A673 (cell line): ENCODE data around the gene LDB1. TPM values are rescaled to one million over a fixed set of nuclear protein-coding genes. Genes with fewer than 3 reads are reported as not detected.

Source experiments
- BruUV-seq: library from RNA; stranded (reverse); fragments of 400-500 nt; replicated peaks from 2 replicates; lab custom pipeline; 2021; lab: Mats Ljungman, UMichigan
- CTCF ChIA-PET: fragments of 300-600 bp; sonication (Branson Sonifier 250); formaldehyde crosslinking; loops from one replicate; lab custom pipeline; 2022; ENCODE audit warnings: antibody characterized with exemption; lab: Charles Lee
- POLR2A ChIA-PET: fragments of 300-600 bp; sonication (Branson Sonifier 250); formaldehyde crosslinking; loops from one replicate; lab custom pipeline; 2022; ENCODE audit warnings: antibody characterized with exemption; ENCODE audit not compliant: low non-redundant PET; lab: Charles Lee
- DNase-seq: peaks from one replicate; pipeline ENCODE4 v3.0.0-alpha.2; 2015; ENCODE audit warnings: low spot score
- H3K27ac ChIP-seq: fragments of 200-600 bp; sonication (generic); 2 replicates; pipeline ENCODE4 v1.5.1; 2016; ENCODE audit warnings: mixed run types, low read depth, mild to moderate bottlenecking, mixed read lengths, antibody characterized with exemption, low read length; ENCODE audit not compliant: poor library complexity, severe bottlenecking
- H3K27me3 ChIP-seq: fragments of 200-600 bp; sonication (generic); replicated peaks from 2 replicates; pipeline ENCODE4 v1.6.1; 2017; ENCODE audit warnings: mixed run types, low read depth, mild to moderate bottlenecking, mixed read lengths, antibody characterized with exemption, low read length; ENCODE audit not compliant: insufficient read depth, poor library complexity
- H3K36me3 ChIP-seq: fragments of 200-600 bp; sonication (generic); 2 replicates; pipeline ENCODE4 v1.6.1; 2016; ENCODE audit warnings: mixed run types, mild to moderate bottlenecking, mixed read lengths, antibody characterized with exemption, low read length; ENCODE audit not compliant: insufficient read depth, poor library complexity, severe bottlenecking
- H3K4me1 ChIP-seq: fragments of 200-600 bp; sonication (generic); 2 replicates; pipeline ENCODE4 v1.6.1; 2017; ENCODE audit warnings: mixed run types, mild to moderate bottlenecking, mixed read lengths, antibody characterized with exemption, low read length; ENCODE audit not compliant: insufficient read depth, poor library complexity, severe bottlenecking
- H3K4me3 ChIP-seq: fragments of 200-600 bp; sonication (generic); 2 replicates; pipeline ENCODE4 v1.5.1; 2016; ENCODE audit warnings: low read depth, mixed run types, mild to moderate bottlenecking, mixed read lengths, low read length; ENCODE audit not compliant: poor library complexity, severe bottlenecking
- H3K9me3 ChIP-seq: fragments of 200-600 bp; sonication (generic); 2 replicates; pipeline ENCODE4 v1.6.1; 2016; ENCODE audit warnings: mixed run types, low read depth, mild to moderate bottlenecking, mixed read lengths, antibody characterized with exemption, low read length; ENCODE audit not compliant: poor library complexity, severe bottlenecking
- CTCF ChIP-seq: fragments of 300-800, 200-600 bp; sonication (generic); conservative IDR thresholded peaks from 2 replicates; pipeline ENCODE4 v1.5.1; 2017; ENCODE audit warnings: low read depth, mild to moderate bottlenecking, antibody characterized with exemption, low read length, moderate library complexity, mixed read lengths
- EZH2 ChIP-seq: fragments of 200-600 bp; sonication (generic); IDR thresholded peaks from 2 replicates; pipeline ENCODE4 v1.6.1; 2017; ENCODE audit warnings: borderline replicate concordance, low read depth, mild to moderate bottlenecking, mixed read lengths, antibody characterized with exemption, low read length; ENCODE audit not compliant: poor library complexity, severe bottlenecking
- intact Hi-C: fragments of 100-400 bp; cut with micrococcal nuclease; formaldehyde crosslinking; loops from one replicate; pipeline ENCODE4 v1.10.0; 2022; ENCODE audit not compliant: unreplicated experiment
- total RNA-seq: library from RNA; stranded (reverse); gene quantifications from 2 replicates; pipeline ENCODE4 v1.2.3, GENCODE V29; 2021

The LDB1 gene
- total RNA-seq, 1 experiment from 2014 or later: 78.5 TPM

- TF ChIP-seq EZH2 (no peak), CTCF (no peak)
- Histone ChIP-seq H3K27me3 (no peaks in the 10 kb centered on the region), H3K27ac (no peak overlapping the region), H3K36me3 (no peaks in the 10 kb centered on the region), H3K9me3 (no peaks in the 10 kb centered on the region), H3K4me1 (no peaks in the 10 kb centered on the region), H3K4me3 (no peak overlapping the region)
- ChIA-PET POLR2A (interaction anchor here (0.7 kb wide), 1 partner anchor 196 kb away, joined by 4 read pairs; no protein-coding TSS in a partner anchor), CTCF (no interaction called here)
- intact Hi-C loops: no loop called here
- DNase-seq: no peak
- BruUV-seq: no TSS peak
These were observed 34.0 kb downstream of the LDB1 start for GRCh38 chr10:102086196-102086595.

- Histone ChIP-seq H3K27ac (no peak overlapping the region), H3K36me3 (no peaks in the 10 kb centered on the region), H3K4me3 (no peak overlapping the region), H3K4me1 (no peaks in the 10 kb centered on the region), H3K27me3 (no peaks in the 10 kb centered on the region), H3K9me3 (no peaks in the 10 kb centered on the region)
- CTCF ChIA-PET: no interaction called here
- no peak for TF ChIP-seq EZH2
- TF ChIP-seq CTCF: no peak
- intact Hi-C loops: no loop called here
- no peak for DNase-seq
- POLR2A ChIA-PET: no interaction called here
- no TSS peak for BruUV-seq
These were observed 34.8 kb downstream of the LDB1 start for GRCh38 chr10:102085336-102085735.

GRCh38 chr10:102083541-102083940 lies 36.6 kb downstream of the LDB1 start:
- intact Hi-C loops: no loop called here
- Histone ChIP-seq H3K27ac (no peak overlapping the region), H3K4me1 (no peaks in the 10 kb centered on the region), H3K4me3 (no peak overlapping the region), H3K36me3 (no peaks in the 10 kb centered on the region), H3K9me3 (no peaks in the 10 kb centered on the region), H3K27me3 (no peaks in the 10 kb centered on the region)
- no TSS peak for BruUV-seq
- no peak for TF ChIP-seq CTCF
- no peak for TF ChIP-seq EZH2
- ChIA-PET CTCF (interaction anchor here (0.6 kb wide), 1 partner anchor 146 kb away, joined by 3 read pairs; no protein-coding TSS in a partner anchor), POLR2A (no interaction called here)
- DNase-seq: no peak
